Activated CD8-positive, alpha-beta memory T cell treated with anti-CD3 and anti-CD28 coated beads for 48 hours (primary cell): ENCODE measurements around the gene CLSTN2.

ENCODE experiments used
- DNase-seq, 3 experiments: peaks; one replicate each; pipeline ENCODE4 v3.0.0-alpha.2; 2020; ENCODE audit warnings: low read depth in 2 of 3, low spot score in 2 of 3

CLSTN2 gene

GRCh38 chr3:140091143-140091542 is 156.2 kb downstream of the CLSTN2 start:
- DNase-seq = no peak

GRCh38 chr3:140092848-140093536 is 158.0 kb downstream of the CLSTN2 start:
- DNase-seq = no peak

- DNase-seq = no peak
Measured at GRCh38 chr3:140093742-140094141, 158.8 kb downstream of the CLSTN2 start.

DNA sequence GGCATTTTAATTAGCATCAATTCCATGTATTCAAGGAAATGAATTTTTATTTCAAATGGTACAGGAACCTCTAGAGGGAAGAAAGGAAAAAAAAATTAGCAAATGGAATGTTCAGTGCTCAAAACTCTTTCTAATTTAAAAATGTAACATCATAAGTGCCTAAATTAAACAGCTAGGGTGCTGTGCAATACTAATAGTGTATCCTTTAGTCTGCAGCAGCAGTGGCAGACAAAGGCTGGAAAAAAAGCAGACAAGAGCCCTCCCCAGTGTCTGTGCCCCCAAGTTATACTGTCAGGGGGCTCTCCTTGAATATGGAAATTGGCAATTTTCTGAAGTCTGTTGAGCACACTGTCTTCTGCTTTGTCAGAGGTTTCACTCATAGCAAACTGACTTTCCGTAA is 159.5 kb downstream of the CLSTN2 start:
- no peak for DNase-seq

- DNase-seq = no peak
Measured at GRCh38 chr3:140096037-140096436, 161.1 kb downstream of the CLSTN2 start.

GRCh38 chr3:140097874-140098635 is 163.1 kb downstream of the CLSTN2 start:
- no peak for DNase-seq

GRCh38 chr3:140100479-140100878 is 165.5 kb downstream of the CLSTN2 start:
- no peak for DNase-seq

GRCh38 chr3:140103166-140103565 is 168.2 kb downstream of the CLSTN2 start:
- DNase-seq = no peak

- DNase-seq = no peak
Measured at GRCh38 chr3:140103986-140104645, 169.1 kb downstream of the CLSTN2 start.

GRCh38 chr3:140113996-140114788 is 179.2 kb downstream of the CLSTN2 start:
- DNase-seq = no peak

DNA sequence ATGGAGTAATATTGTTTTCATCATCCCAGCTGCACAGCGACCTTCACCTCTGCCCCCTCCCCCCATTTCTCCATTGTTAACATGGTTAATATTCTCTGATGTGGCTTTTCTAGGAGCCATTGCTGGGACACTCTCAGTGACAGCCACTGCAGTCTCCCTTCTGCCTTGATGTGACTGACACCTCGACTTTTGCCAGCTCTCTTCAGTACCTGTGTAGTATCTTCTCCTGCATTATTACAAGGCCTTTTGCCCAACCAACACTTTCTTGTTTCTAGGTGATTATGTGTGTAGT is 179.8 kb downstream of the CLSTN2 start:
- DNase-seq = no peak

DNA sequence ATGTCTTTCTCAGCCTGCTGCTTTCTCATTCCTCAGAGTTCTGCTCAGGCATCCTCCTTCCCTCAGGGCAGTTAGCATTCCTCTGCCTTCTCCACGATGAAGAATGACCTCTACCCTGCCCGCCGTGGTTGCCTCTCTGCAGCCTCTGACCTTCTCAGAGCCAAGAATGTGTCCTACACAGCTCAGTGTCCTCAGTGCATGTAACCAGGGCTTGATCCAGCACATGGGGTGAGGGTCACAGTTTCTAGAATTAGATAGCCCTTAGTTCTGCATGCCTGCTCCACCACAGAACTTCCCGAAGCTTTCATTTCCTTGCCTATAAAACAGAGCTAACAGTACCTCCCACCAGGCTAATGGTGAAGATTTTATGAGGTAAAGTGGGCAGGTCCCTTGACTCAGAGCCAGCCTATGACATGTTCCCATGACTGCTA is 182.1 kb downstream of the CLSTN2 start:
- DNase-seq = no peak

GRCh38 chr3:140122183-140122582 is 187.2 kb downstream of the CLSTN2 start:
- no peak for DNase-seq

GRCh38 chr3:140128217-140128616 is 193.2 kb downstream of the CLSTN2 start:
- DNase-seq = no peak

GRCh38 chr3:140128631-140129030 is 193.6 kb downstream of the CLSTN2 start:
- DNase-seq = no peak

DNA sequence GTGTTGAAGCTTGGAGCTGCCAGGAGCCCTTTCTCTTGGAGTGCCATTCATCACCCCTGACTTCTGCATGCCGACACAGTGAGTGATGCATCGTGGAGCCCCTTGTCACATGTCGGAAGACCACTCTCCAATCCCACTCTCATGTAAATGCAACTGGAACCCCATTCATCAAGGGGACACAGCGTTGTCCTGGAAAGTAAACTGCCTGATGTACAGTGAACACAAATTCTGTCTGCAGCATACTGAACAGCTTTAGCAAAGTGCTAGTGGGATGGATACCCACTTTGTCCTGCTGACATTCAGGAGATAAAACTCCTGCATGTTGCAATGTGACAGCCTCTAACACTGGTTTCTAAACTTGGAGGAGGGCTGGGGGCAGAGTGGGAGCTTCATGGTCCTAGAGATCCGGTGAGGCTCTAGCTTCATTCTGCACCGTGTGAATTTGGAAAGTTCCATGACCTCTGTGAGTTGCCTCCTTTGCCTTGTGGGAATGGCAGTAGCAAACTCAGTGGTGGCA is 194.8 kb downstream of the CLSTN2 start:
- DNase-seq = no peak

DNA sequence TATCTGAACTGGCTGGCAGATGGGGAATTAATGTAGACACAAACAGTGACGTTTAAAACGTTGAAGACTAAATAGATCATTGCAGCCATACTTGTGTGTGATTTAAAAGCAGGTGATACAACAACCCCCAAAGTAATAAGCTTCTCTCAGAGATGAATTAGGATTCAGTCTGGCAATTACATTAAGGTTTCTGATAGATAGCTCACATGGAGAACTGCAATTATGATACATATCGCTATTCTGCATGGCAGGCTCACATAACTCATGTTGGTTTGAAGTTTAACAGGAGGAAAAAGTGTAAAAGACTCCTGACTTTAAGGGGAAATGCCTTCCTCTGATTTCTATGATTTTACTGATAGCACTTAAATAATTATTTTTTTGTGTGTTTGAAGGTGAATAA is 196.9 kb downstream of the CLSTN2 start:
- no peak for DNase-seq

DNA sequence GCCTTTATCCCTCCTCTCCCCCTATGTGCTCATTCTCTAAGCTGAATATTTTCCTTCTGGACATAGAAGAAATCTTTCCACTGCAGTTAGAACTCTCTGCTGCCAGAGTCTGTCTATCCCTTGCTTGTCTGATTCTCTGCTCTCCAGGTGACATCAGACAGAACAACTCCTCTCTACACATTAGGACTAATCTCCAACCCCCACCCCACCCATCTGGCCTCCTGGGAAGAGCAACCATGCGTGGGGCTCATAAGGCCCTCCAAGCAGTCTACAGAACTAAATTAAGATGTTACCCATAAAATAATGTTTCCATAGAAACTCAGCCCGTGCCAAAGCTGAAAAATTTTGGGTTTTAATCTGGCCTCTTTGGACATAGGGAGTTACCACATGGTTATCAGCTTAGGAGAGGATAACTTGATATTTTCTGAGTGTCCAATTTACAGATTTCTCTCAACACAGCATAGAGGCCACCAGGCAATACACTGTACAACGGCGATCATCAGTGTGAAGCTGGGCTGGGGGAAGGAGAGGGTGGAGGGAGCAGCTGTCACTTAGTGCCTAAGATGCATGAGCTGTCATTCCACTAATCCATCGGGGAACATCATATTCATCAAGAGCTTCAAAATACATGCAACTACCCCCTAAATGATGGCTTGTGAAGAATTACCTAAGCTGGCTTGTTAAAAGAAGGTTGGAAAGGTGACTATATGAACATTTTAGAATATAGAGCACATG is 199.4 kb downstream of the CLSTN2 start:
- DNase-seq = no peak

DNA sequence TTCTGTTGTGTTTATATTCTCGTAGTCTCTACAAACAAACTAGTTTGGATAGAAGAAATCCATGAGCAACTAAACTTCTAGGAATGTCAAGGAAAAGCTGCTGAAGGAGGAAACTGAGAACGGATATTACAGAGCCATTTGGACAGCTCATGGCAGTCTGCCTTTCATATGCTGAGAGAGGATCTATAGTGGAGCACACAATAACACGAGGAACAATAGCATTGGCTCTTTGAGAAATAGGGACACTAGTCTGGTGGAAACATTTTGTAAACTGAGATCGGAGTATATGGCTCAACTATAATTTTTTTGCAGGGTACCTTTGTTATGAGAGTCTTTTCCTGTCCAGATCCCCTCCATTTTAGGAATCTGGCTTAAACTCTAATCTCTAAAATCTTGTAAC is 200.5 kb downstream of the CLSTN2 start:
- DNase-seq = no peak

GRCh38 chr3:140143367-140144069 is 208.5 kb downstream of the CLSTN2 start:
- no peak for DNase-seq
